ENCODE results near the gene OR51V1.

Gene OR51V1

GRCh38 chr11:5204787-5205186 is 4.3 kb upstream of the OR51V1 start:
- DNase-seq (ENCODE audit: extremely low read depth, low read depth) = peak; percentile 31
- no peak overlapping the region for H3K4me3 ChIP-seq (replicated peaks; ENCODE audit: low read depth, low read length)

DNA sequence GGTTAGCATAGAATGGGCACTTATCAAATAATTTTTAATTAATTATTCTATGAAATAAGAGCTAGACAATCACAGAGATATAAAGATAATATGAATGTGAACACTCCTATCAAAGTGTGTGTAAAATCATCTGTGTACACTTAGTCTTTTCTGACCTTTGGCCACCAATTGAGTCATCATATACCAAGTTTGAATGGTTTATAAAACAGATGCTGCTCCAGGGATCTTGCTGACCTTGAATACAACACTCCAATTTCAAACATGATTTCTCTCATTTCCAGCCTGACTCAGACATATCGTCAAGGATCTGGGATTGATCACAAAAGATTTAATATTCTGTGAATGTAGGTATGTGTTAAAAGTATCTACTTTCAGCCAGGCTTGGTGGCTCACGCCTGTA is 2.9 kb upstream of the OR51V1 start:
- H3K4me3 ChIP-seq (replicated peaks; ENCODE audit: low read depth, low read length) = no peak overlapping the region
- no peak for DNase-seq (ENCODE audit: extremely low read depth, low read depth)
- TF ChIP-seq, protein P1, sequence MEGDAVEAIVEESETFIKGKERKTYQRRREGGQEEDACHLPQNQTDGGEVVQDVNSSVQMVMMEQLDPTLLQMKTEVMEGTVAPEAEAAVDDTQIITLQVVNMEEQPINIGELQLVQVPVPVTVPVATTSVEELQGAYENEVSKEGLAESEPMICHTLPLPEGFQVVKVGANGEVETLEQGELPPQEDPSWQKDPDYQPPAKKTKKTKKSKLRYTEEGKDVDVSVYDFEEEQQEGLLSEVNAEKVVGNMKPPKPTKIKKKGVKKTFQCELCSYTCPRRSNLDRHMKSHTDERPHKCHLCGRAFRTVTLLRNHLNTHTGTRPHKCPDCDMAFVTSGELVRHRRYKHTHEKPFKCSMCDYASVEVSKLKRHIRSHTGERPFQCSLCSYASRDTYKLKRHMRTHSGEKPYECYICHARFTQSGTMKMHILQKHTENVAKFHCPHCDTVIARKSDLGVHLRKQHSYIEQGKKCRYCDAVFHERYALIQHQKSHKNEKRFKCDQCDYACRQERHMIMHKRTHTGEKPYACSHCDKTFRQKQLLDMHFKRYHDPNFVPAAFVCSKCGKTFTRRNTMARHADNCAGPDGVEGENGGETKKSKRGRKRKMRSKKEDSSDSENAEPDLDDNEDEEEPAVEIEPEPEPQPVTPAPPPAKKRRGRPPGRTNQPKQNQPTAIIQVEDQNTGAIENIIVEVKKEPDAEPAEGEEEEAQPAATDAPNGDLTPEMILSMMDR (IDR thresholded peaks at IDR 0.05; ENCODE audit: low read depth, low read length, missing control alignments) = no peak

More at GRCh38 chr11:5204787-5205186, 4.3 kb upstream of the OR51V1 start:
- TF ChIP-seq, protein P1 (IDR thresholded peaks at IDR 0.05; ENCODE audit: low read depth, low read length, missing control alignments) = peak; percentile 38

DNA sequence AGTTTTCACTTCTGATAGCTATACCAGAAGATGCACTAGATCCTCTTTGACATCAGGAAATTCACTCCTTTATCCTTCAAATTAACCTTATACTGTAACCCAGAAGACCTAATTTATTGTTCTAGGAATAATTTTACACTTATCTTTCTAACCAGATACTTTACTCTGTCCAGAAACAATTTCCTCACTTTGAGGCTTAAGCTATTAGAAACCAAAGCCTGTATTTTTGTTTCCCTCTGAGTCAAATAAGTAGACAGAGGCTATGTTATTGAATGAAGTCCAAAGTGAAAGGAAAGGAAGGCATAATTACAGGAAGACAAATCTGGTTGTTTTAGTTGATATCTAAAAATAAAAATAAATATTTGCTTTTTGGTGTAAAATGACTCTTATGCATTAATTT is 2.2 kb downstream of the OR51V1 start:
- H3K4me3 ChIP-seq (replicated peaks; ENCODE audit: low read depth, low read length) = no peak overlapping the region
- TF ChIP-seq, protein P1 (IDR thresholded peaks at IDR 0.05; ENCODE audit: low read depth, low read length, missing control alignments) = no peak
- DNase-seq (ENCODE audit: extremely low read depth, low read depth) = no peak

DNA sequence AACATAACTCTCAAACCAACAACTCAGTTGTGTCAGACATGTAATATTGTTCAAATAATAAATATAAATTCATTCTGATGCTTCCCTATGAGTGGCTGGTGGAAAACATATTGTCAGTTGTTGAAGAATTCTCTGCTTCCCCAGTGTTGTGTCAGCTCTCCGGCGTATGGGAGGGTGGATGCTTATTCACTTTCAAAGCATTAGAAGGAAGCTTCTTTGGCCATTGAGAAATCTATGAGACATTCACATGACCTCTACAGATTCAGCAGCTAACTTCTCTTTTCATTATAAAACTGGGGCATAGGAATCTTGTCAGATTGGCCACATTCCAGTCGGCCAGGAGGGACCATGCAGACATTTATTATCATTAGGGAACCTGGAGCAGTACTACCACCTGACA is 2.9 kb downstream of the OR51V1 start:
- TF ChIP-seq, protein P1 (IDR thresholded peaks at IDR 0.05; ENCODE audit: low read depth, low read length, missing control alignments) = no peak
- H3K4me3 ChIP-seq (replicated peaks; ENCODE audit: low read depth, low read length) = no peak overlapping the region
- no peak for DNase-seq (ENCODE audit: extremely low read depth, low read depth)

DNA sequence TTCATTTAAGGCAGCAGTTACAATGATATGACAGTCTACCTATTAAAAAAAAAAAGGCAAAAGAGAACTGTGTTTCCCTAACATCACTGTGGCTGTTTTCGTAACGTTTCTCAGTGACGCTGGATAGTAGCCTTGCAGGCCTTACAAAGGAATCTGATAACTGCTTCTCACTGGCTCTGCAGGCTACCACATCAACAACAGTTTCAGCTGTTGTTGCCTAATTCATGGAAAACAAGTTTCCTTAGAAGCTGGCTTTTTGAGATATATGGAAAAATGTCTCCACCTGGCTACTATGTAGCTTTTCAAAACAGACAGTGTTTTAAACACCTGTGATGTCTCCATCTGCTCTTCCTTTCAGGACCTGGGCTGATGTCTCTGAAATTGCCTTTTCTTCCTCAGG is 3.8 kb downstream of the OR51V1 start:
- H3K4me3 ChIP-seq (replicated peaks; ENCODE audit: low read depth, low read length) = no peak overlapping the region
- no peak for DNase-seq (ENCODE audit: extremely low read depth, low read depth)
- TF ChIP-seq, protein P1 (IDR thresholded peaks at IDR 0.05; ENCODE audit: low read depth, low read length, missing control alignments) = no peak

DNA sequence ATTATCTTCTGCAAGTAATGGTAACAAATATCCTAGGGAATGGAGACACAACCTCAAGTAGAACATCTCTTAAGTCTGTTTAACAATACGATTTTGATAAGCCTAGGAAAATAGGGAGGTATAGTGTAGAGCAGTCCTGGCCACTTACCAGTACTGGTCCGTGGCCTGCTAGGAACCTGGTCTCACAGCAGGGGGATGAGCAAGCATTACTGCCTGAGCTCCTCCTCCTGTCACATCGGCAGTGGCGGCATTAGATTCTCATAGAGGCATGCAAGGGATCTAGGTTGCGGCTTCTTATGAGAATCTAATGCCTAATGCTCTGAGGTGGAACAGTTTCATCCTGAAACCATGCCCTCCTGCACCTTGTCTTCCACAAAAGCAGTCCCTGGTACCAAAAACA is 4.4 kb downstream of the OR51V1 start:
- DNase-seq (ENCODE audit: extremely low read depth, low read depth) = no peak
- no peak overlapping the region for H3K4me3 ChIP-seq (replicated peaks; ENCODE audit: low read depth, low read length)
- TF ChIP-seq, protein P1 (IDR thresholded peaks at IDR 0.05; ENCODE audit: low read depth, low read length, missing control alignments) = no peak

- TF ChIP-seq, protein P1 (IDR thresholded peaks at IDR 0.05; ENCODE audit: low read depth, low read length, missing control alignments) = no peak
These were observed 7.7 kb downstream of the OR51V1 start for GRCh38 chr11:5192738-5193137.

More at GRCh38 chr11:5192738-5193137, 7.7 kb downstream of the OR51V1 start:
- no peak for DNase-seq (ENCODE audit: extremely low read depth, low read depth)
- H3K4me3 ChIP-seq (replicated peaks; ENCODE audit: low read depth, low read length) = no peak overlapping the region
